ENCODE measurements around the gene APOL5. TPM values are rescaled to one million over a fixed set of nuclear protein-coding genes. Genes with fewer than 3 reads are reported as not detected.

APOL5 gene
- total RNA-seq, 2 donors from 2014 or later: not detected

GRCh38 chr22:35732116-35732515 is 14.4 kb downstream of the APOL5 start:
- Mint-ChIP-seq H3K36me3 (ENCODE audit: low read depth) (peaks cover 12% of the 10 kb centered on the region), H3K9me3 (peaks cover 12% of the 10 kb centered on the region)

GRCh38 chr22:35733036-35733435 is 15.4 kb downstream of the APOL5 start:
- Histone ChIP-seq H3K27me3 (ENCODE audit: control insufficient read depth, insufficient read depth, low read length, poor library complexity, severe bottlenecking) (no peaks in the 10 kb centered on the region), H3K9ac (ENCODE audit: extremely low read depth, low read length, poor library complexity, severe bottlenecking) (no peak overlapping the region), H3K9me3 (ENCODE audit: control insufficient read depth, low read length) (peaks cover 10% of the 10 kb centered on the region), H3K27ac (ENCODE audit: low read depth, low read length) (no peak overlapping the region), H3K36me3 (ENCODE audit: control insufficient read depth, insufficient read depth, low read length) (peaks cover 5% of the 10 kb centered on the region), H3K4me1 (ENCODE audit: control insufficient read depth, insufficient read depth, low read length) (no peaks in the 10 kb centered on the region), H3K4me3 (ENCODE audit: low read length) (no peak overlapping the region)
- no peak overlapping the region for H3K27ac Mint-ChIP-seq
- no peaks in the 10 kb centered on the region for H3K4me1 Mint-ChIP-seq
- H3K27me3 Mint-ChIP-seq (ENCODE audit: insufficient read depth): peaks cover 2% of the 10 kb centered on the region
- no peak for TF ChIP-seq CTCF (conservative IDR thresholded peaks at IDR 0.05)
- WGBS, 2 experiments (ENCODE audit: insufficient coverage in 1 of 2, insufficient read length in 1 of 2): 90 to 94% methylated on average over 7 to 10 of the region's 10 CpGs
- peaks cover 12% of the 10 kb centered on the region for H3K9me3 Mint-ChIP-seq
- no peak overlapping the region for H3K4me3 Mint-ChIP-seq
- peaks cover 19% of the 10 kb centered on the region for H3K36me3 Mint-ChIP-seq (ENCODE audit: low read depth)
- DNase-seq: no peak

More at GRCh38 chr22:35732116-35732515, 14.4 kb downstream of the APOL5 start:
- peaks cover 10% of the 10 kb centered on the region for H3K9me3 ChIP-seq (ENCODE audit: control insufficient read depth, low read length)
- H3K27ac ChIP-seq (ENCODE audit: low read depth, low read length): no peak overlapping the region
- no peaks in the 10 kb centered on the region for H3K4me1 ChIP-seq (ENCODE audit: control insufficient read depth, insufficient read depth, low read length)
- Mint-ChIP-seq H3K27ac (no peak overlapping the region), H3K27me3 (ENCODE audit: insufficient read depth) (peaks cover 2% of the 10 kb centered on the region), H3K4me3 (no peak overlapping the region), H3K4me1 (no peaks in the 10 kb centered on the region)
- H3K9ac ChIP-seq (ENCODE audit: extremely low read depth, low read length, poor library complexity, severe bottlenecking): no peak overlapping the region
- DNase-seq: no peak
- H3K4me3 ChIP-seq (ENCODE audit: low read length): no peak overlapping the region
- H3K36me3 ChIP-seq (ENCODE audit: control insufficient read depth, insufficient read depth, low read length): peaks cover 5% of the 10 kb centered on the region
- no peaks in the 10 kb centered on the region for H3K27me3 ChIP-seq (ENCODE audit: control insufficient read depth, insufficient read depth, low read length, poor library complexity, severe bottlenecking)
- WGBS, 2 experiments (ENCODE audit: insufficient coverage in 1 of 2, insufficient read length in 1 of 2): 95 to 97% methylated on average over 7 to 9 of the region's 9 CpGs
- no peak for TF ChIP-seq CTCF (conservative IDR thresholded peaks at IDR 0.05)

DNA sequence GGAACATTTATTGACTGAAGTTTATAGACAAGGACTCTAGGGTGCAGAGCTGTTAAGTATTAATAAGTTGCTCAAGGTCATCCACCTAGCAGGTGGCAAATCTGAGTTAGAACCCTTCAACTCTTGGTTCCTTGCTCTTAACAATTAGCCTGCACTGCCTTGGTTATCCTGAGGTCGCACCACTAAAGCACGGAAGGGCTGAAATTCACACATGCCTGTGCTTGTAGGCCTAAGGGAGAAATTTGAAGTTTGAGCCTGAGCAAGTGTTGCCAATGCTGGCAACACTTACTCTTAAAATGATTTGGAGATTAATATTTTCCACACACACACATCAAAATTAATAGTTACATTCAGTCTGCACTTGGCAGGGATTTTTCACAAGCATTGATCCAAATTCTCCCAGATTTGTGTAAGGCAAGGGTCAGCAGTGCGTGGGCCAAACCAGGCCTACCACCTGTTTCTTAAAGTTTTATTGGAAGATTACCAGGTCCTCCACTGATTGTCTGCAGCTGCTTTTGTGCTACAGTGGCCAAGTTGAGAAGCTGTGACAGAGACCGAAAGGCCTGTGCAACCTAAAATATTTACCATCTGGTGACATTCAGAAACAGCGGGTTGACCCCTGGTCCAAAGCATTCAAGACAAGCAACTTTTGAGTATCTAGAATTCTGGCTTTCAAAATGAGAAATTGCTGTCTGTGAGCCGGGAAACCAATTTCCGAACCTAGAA is 16.3 kb downstream of the APOL5 start:
- TF ChIP-seq CTCF (conservative IDR thresholded peaks at IDR 0.05): no peak
- Mint-ChIP-seq H3K27me3 (ENCODE audit: insufficient read depth) (peaks cover 2% of the 10 kb centered on the region), H3K4me3 (no peak overlapping the region), H3K27ac (no peak overlapping the region), H3K36me3 (ENCODE audit: low read depth) (peaks cover 28% of the 10 kb centered on the region), H3K4me1 (no peaks in the 10 kb centered on the region), H3K9me3 (peaks cover 12% of the 10 kb centered on the region)
- Histone ChIP-seq H3K27ac (ENCODE audit: low read depth, low read length) (no peak overlapping the region), H3K27me3 (ENCODE audit: control insufficient read depth, insufficient read depth, low read length, poor library complexity, severe bottlenecking) (no peaks in the 10 kb centered on the region), H3K9me3 (ENCODE audit: control insufficient read depth, low read length) (peaks cover 10% of the 10 kb centered on the region), H3K36me3 (ENCODE audit: control insufficient read depth, insufficient read depth, low read length) (peaks cover 15% of the 10 kb centered on the region), H3K4me3 (ENCODE audit: low read length) (no peak overlapping the region), H3K9ac (ENCODE audit: extremely low read depth, low read length, poor library complexity, severe bottlenecking) (no peak overlapping the region), H3K4me1 (ENCODE audit: control insufficient read depth, insufficient read depth, low read length) (no peaks in the 10 kb centered on the region)
- 92 to 95% methylated on average over 5 to 7 of the region's 7 CpGs for WGBS, 2 experiments (ENCODE audit: insufficient coverage in 1 of 2, insufficient read length in 1 of 2)
- DNase-seq: no peak
